ENCODE results near the gene WHRN.

The WHRN gene

GRCh38 chr9:114448706-114449105 is 56.6 kb downstream of the WHRN start:
- no peak for DNase-seq (ENCODE audit: low read depth)

GRCh38 chr9:114446672-114447450 is 58.4 kb downstream of the WHRN start:
- DNase-seq (ENCODE audit: low read depth): no peak

- no peak for DNase-seq (ENCODE audit: low read depth)
These were observed 59.2 kb downstream of the WHRN start for GRCh38 chr9:114446036-114446435.

- DNase-seq (ENCODE audit: low read depth): no peak
These were observed 59.7 kb downstream of the WHRN start for GRCh38 chr9:114445616-114446015.

GRCh38 chr9:114442022-114442421 is 63.3 kb downstream of the WHRN start:
- DNase-seq (ENCODE audit: low read depth): no peak

GRCh38 chr9:114437401-114437893 is 67.8 kb downstream of the WHRN start:
- DNase-seq (ENCODE audit: low read depth): no peak

GRCh38 chr9:114434878-114435311 is 70.4 kb downstream of the WHRN start:
- DNase-seq (ENCODE audit: low read depth): no peak

- DNase-seq (ENCODE audit: low read depth): no peak
These were observed 71.5 kb downstream of the WHRN start for GRCh38 chr9:114433720-114434255.

- DNase-seq (ENCODE audit: low read depth): no peak
These were observed 72.2 kb downstream of the WHRN start for GRCh38 chr9:114433086-114433485.

GRCh38 chr9:114432323-114433067 is 72.8 kb downstream of the WHRN start:
- DNase-seq (ENCODE audit: low read depth): no peak

GRCh38 chr9:114431770-114432169 is 73.5 kb downstream of the WHRN start:
- no peak for DNase-seq (ENCODE audit: low read depth)

- DNase-seq (ENCODE audit: low read depth): no peak
These were observed 74.3 kb downstream of the WHRN start for GRCh38 chr9:114431003-114431402.

GRCh38 chr9:114430457-114430856 is 74.8 kb downstream of the WHRN start:
- DNase-seq (ENCODE audit: low read depth): no peak

GRCh38 chr9:114429488-114429887 is 75.8 kb downstream of the WHRN start:
- no peak for DNase-seq (ENCODE audit: low read depth)

- no peak for DNase-seq (ENCODE audit: low read depth)
These were observed 76.8 kb downstream of the WHRN start for GRCh38 chr9:114428466-114428865.

- DNase-seq (ENCODE audit: low read depth): no peak
These were observed 77.6 kb downstream of the WHRN start for GRCh38 chr9:114427644-114428043.

GRCh38 chr9:114426046-114426948 is 79.0 kb downstream of the WHRN start:
- no peak for DNase-seq (ENCODE audit: low read depth)

- no peak for DNase-seq (ENCODE audit: low read depth)
These were observed 80.1 kb downstream of the WHRN start for GRCh38 chr9:114425126-114425525.

- DNase-seq (ENCODE audit: low read depth): no peak
These were observed 81.1 kb downstream of the WHRN start for GRCh38 chr9:114424126-114424525.

- DNase-seq (ENCODE audit: low read depth): no peak
These were observed 82.1 kb downstream of the WHRN start for GRCh38 chr9:114423181-114423580.

- DNase-seq (ENCODE audit: low read depth): no peak
These were observed 84.1 kb downstream of the WHRN start for GRCh38 chr9:114421147-114421546.

- no peak for DNase-seq (ENCODE audit: low read depth)
These were observed 85.5 kb downstream of the WHRN start for GRCh38 chr9:114419796-114420195.

Data from non-pigmented ciliary epithelial cell (primary cell).